GM10847 (cell line): ENCODE measurements around the gene CXCL11.

Experiments used
- POLR2A ChIP-seq: IDR thresholded peaks from 2 replicates; pipeline ENCODE4 v1.6.1; 2011; ENCODE audit not compliant: insufficient read length; ENCODE audit errors: extremely low read depth

CXCL11 gene

DNA sequence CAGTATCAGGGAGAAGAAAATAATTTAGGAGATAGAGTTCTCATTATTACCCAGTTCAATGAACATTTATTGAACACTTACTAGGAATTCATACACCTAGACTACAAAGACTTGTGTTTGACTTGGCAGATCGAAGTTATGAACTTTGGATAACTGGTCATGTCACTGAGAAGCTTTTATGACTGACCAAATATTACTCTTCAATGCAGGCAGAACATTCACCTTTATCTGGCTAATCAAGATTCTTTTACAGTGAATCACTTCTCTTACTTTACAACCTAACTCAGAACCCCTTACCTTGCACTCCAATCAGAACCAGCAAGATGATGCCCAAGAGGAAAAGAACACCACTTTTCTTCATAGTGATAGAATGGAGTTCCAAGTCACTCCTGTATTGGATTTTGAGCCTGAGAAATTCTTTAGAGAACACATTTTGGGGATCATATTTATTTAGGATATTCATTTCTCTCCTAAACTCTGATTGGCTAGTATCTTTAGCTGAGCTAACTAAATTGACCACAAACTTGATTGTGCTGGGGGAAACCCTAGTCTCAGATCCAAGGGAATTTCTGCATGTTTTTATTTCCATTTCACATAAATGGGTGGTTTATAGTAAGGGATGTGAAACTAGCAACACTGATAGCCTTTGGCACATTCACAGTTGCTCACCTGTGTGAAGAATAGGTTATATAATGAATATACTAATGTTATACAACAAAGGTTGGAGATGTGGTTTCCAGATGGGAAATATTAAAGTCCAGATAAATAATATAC, 28.6 kb downstream of the CXCL11 start, which contains the start of gene CXCL9:
Gene CXCL9, minus strand, starts transcription at position 421 of the 774 bp plus-strand sequence. Its CDS starts 60 bp downstream, at position 361.
- TF ChIP-seq POLR2A, result no peak

DNA sequence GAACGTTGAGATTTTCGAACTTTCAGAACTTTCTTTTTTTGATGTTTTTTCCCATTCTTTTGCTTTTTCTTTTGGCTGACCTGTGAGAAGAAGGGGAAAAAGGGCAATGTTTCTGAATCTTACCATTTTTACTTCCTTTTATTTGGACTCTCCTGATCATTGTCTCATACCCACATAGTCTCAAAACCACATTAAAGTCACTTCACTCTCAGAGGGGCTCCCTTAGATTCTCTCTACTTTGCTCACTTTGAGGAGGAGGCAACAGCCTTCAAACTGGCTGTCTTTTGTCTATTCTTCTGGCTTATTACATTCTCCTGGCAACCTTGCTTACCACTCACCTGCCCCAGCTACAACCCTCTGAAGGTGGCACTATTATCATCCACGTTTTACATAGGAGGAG, 32.2 kb downstream of the CXCL11 start:
- TF ChIP-seq POLR2A, result no peak

DNA sequence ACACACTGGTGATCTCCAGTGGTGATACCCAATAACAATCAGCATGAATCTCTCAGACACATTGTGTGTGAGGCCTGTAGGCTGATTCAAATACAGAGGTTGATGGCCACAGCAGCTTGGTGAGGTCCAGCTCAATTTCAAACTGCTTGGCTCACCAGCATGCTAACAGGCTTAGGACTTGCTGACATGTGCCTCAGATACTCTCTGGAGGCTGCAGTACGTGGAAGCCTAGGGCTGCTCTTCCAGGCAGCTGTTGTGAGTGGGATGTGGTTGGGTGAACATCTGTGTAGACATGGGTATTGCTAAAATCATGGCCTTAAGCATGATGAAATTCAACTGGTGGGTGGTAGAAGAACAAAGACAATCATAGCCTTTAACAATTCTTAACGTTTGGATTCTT, 32.8 kb downstream of the CXCL11 start:
- no peak for TF ChIP-seq POLR2A

DNA sequence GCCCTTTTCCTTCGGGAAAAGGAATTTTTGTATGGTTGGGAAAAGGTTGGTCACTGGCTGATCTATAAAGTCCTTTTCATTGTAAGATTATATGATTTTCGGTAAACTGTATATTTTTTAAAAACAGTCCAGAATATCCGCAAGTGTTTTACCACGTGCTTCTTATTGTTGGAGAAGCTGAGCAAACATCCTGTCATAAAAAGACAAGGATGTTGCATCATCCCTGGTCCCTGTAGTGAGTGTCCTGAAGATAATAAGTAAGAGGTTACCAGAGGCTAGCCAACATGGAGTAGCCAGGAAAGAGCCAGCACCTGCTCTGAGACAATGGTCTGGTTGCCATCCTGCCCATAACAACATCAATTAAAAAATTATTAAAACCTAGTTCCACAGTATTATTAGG, 33.7 kb downstream of the CXCL11 start:
- TF ChIP-seq POLR2A, result no peak

DNA sequence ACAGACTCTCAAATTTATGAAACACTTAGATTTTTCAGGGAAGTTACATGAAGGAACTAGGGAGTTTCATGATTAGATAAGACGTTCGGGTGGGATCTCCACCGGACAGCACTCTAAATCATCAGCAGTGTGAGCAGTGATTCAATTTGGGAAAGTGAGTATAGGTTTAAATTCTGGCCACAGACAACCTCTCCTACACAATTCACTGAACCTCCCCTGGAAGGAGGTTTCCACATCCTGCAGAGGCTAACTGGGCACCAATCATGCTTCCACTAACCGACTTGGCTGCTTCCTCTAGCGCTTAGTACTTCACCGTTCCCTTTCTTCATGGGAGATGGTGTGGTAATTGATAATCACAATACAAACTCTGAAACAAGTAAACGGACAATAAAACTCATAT, 34.2 kb downstream of the CXCL11 start:
- TF ChIP-seq POLR2A, result no peak

DNA sequence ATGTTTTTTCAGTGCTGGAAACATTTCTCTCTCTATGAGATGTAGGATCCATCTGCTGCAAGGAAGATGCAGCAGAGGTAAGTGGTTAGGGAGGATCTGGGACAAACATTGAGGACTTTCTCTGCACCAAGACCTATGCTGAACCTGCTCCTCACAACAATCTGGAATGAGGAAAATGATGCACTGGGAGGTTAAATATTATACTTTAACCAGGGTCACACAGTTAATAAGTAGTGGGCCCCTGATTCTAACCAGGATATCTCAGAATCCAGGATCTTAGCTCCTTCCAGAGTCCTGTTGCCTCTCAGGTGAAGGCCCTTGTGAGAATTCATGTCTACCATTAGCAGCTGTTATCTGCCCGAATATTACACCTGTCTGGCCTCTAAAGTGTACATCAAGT, 35.6 kb downstream of the CXCL11 start:
- no peak for TF ChIP-seq POLR2A

DNA sequence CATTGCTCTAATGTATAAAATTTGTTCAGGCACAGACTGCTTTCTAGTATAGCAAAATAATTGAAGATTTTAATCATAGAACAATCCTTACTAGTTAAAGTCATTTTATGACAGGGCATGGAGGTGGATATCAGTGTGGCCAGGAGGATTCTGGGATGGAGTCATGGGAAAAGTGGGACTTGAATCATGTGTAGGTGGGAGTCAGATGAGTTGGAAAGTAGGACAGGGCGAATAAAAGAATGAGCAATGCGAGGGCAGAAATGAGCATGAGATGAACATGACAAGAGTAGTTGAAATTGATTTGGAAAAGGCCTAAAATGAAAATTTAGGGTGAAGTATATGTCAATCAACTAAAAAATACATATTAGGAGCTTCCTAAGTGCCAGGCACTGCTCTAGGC, 37.9 kb downstream of the CXCL11 start:
- TF ChIP-seq POLR2A, result no peak

DNA sequence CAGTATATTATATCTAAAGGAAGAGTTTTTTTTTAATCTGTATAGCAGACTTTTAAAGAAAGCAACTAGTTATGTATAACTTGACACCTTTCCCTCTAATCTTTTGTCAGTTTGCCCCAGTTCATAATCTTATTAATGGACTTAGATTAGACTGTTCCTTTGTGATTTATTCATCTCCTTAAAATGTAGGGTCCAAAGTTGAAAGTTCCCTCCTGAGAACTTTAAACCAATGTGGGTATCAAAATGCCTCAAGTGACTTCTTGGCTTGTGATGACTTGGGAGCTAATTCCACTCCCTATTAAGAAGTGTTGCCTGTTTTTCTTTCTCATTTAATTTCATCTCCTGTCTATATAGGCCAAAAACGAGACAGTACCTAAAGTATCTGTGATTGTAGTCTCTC, 38.8 kb downstream of the CXCL11 start:
- no peak for TF ChIP-seq POLR2A

DNA sequence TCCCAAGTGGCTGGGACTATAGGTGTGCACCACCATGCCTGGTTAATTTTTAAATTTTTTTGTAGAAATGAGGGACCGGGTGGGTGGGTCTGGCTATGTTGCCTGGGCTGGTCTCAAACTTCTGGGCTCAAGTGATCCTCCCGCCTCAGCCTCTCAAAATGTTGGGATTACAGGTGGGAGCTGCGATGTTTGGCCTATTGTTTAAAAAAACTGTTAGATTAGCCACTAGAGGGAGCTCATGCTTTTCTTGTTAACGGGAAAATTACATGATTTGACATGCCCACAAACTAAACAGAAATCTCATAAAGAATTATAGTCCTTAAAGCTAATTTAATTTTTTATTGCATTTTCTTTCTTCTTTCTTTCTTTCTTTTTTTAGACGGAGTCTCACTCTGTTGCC, 40.1 kb downstream of the CXCL11 start:
- TF ChIP-seq POLR2A, result no peak

DNA sequence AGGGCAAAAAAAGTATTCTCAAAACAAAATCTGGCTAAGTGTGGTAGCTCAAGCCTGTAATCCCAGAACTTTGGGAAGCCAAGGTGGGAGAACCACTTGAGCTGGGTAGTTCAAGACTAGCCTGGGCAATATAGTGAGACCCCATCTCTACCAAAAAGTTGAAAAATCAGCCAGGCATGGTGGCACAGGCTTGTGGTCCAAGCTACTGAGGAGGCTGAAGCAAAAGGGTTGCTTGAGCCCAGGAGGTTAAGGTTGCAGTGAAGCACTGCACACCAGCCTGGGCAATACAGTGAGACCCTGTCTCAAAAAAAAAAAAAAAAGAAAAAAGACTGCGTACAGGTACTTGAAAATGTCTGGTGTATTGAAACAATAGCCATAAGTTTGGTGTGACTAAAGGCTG, 43.4 kb downstream of the CXCL11 start:
- no peak for TF ChIP-seq POLR2A

DNA sequence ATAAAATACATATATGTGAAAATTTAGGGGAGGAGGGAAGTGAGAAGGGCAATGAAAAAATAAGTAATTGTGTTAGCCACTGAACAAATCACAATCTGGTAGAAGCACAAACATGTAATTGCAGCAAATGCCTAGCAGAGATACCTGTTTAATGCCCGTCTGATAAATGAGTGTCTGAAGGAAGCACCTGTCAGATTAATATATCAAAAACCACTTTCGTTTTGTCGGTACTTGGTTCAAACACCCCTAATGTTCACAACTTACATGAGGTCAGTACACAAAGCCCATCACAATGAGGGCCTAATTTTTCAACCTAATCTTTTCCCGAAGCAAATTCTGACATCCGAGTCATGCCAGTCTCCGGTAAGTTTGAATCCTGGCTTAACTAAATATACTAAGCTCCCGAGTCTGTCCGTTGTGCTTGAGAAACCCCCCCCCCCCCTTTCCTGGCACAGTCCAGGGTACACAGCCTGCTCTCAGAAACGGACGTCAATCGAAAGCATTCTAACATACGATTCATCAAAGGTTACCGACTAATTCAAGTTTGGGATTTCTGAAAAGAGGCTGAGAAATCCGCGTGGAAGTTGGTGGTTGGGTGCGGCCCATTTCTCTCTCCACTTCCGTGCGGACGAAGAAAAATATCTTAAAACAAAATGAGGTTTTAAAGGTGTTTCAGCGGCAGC, 45.9 kb downstream of the CXCL11 start:
- TF ChIP-seq POLR2A, result no peak

DNA sequence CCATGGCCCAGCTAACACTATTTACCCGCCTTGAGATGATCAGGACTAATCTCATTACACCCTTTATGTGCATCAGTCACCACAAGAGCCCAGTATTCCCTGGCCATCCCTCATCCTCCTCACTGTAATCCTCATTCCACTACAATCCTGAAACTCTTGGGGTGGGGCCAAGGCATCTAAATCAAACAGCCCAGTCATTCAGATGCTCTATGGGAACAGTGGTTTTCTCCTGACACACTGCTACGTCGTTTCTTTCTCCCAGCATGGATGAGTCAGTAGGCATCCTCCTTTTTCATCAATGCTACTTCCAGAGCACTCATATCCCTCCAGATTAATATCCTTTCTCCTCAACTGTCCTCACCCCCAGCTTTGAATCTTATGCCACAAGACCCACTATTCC, 50.8 kb downstream of the CXCL11 start:
- no peak for TF ChIP-seq POLR2A
